Erythroblast (primary cell): ENCODE data around the gene GYPC.
A peak's percentile ranks its signal among the peaks of the same experiment; 100 is the strongest.

ENCODE experiments used
- GATA1 ChIP-seq: IDR thresholded peaks from 2 replicates; pipeline ENCODE4 v1.6.1; 2011; ENCODE audit warnings: low read depth, mild to moderate bottlenecking, control low read depth, low read length, moderate library complexity
- POLR2A ChIP-seq: IDR thresholded peaks from 2 replicates; pipeline ENCODE4 v1.6.1; 2011; ENCODE audit warnings: mild to moderate bottlenecking, low read length

DNA sequence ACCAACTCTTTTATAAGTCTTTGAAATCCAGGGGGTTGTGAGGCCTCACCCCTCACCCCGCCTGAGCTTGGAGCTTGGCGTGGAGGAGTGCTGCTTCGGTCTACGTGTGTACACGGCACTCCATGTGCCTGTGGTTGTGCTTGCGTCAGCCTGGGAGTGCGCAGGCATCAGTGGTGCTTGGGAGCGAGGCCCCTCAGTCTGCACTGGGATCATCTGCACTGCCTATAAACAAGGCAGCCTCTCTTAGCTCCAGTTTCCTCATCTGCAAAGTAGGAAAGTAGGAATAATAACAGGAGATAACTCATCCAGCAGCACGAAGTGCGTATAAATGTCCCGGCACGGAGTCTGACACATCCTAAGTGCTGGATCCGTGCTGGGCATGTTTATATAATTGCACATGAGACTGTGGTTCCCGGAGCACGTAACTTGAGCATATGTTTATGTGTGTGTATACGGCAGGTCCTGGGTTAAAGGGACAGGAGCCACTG lies 1.2 kb downstream of the GYPC start:
- TF ChIP-seq POLR2A (peak; percentile 81), GATA1 (no peak)
